GM23338 (cell line): ENCODE measurements around the gene NFIA. TPM values are rescaled to one million over a fixed set of nuclear protein-coding genes. Genes with fewer than 3 reads are reported as not detected.

Source experiments
- ATAC-seq: fragments of 200-7000 bp; cut with Tn5 transposase; 3 replicates; pipeline ENCODE4 v1.9.1; 2020
- DNase-seq: peaks from one replicate; pipeline ENCODE4 v3.0.0-alpha.2; 2015; ENCODE audit warnings: low spot score
- H2AFZ ChIP-seq: fragments of 200-600 bp; sonication (generic); 2 replicates; pipeline ENCODE4 v1.8.0; 2016; ENCODE audit warnings: antibody characterized with exemption, mild to moderate bottlenecking, moderate library complexity
- H3F3A ChIP-seq: fragments of 200-600 bp; sonication (generic); replicated peaks from 2 replicates; pipeline ENCODE4 v1.8.0; 2017; ENCODE audit warnings: antibody characterized with exemption, mixed run types, low read depth
- H3K27ac ChIP-seq: fragments of 200-600 bp; sonication (generic); 2 replicates; pipeline ENCODE4 v1.6.1; 2016; ENCODE audit warnings: low read depth
- H3K27me3 ChIP-seq: fragments of 200-600 bp; sonication (generic); 2 replicates; pipeline ENCODE4 v1.8.0; 2016; ENCODE audit warnings: mild to moderate bottlenecking, mixed run types, moderate library complexity; ENCODE audit not compliant: insufficient read depth
- H3K36me3 ChIP-seq: fragments of 200-600 bp; sonication (generic); 2 replicates; pipeline ENCODE4 v1.8.0; 2016; ENCODE audit warnings: mild to moderate bottlenecking; ENCODE audit not compliant: insufficient read depth
- H3K4me1 ChIP-seq: fragments of 200-600 bp; sonication (generic); 2 replicates; pipeline ENCODE4 v1.8.0; 2016; ENCODE audit warnings: mild to moderate bottlenecking, moderate library complexity; ENCODE audit not compliant: insufficient read depth
- H3K4me2 ChIP-seq: fragments of 200-600 bp; sonication (generic); 2 replicates; pipeline ENCODE4 v1.7.1; 2017; ENCODE audit warnings: mixed run types
- H3K4me3 ChIP-seq: fragments of 200-600 bp; sonication (generic); 2 replicates; pipeline ENCODE4 v1.6.1; 2016; ENCODE audit warnings: mixed run types
- H3K79me2 ChIP-seq: fragments of 200-600 bp; sonication (generic); replicated peaks from 2 replicates; pipeline ENCODE4 v1.8.0; 2017; ENCODE audit warnings: mild to moderate bottlenecking; ENCODE audit not compliant: insufficient read depth
- H3K9me2 ChIP-seq: fragments of 200-600 bp; sonication (generic); 2 replicates; pipeline ENCODE4 v1.8.0; 2017; ENCODE audit not compliant: insufficient read depth
- H4K20me1 ChIP-seq: fragments of 200-600 bp; sonication (generic); replicated peaks from 2 replicates; pipeline ENCODE4 v1.8.0; 2017; ENCODE audit warnings: mild to moderate bottlenecking; ENCODE audit not compliant: insufficient read depth
- H3K27ac Mint-ChIP-seq: 2 replicates; pipeline ENCODE4 v1.8.0; 2020; ENCODE audit warnings: inconsistent platforms, mild to moderate bottlenecking, moderate library complexity, mixed read lengths
- H3K27me3 Mint-ChIP-seq: 3 replicates; pipeline ENCODE4 v1.8.0; 2022; ENCODE audit warnings: low read depth, mild to moderate bottlenecking, moderate library complexity, mixed read lengths, inconsistent platforms; ENCODE audit not compliant: insufficient read depth, poor library complexity
- H3K36me3 Mint-ChIP-seq: 3 replicates; pipeline ENCODE4 v1.8.0; 2021; ENCODE audit warnings: low read depth, mild to moderate bottlenecking, inconsistent platforms, moderate library complexity, mixed read lengths
- H3K4me1 Mint-ChIP-seq: 3 replicates; pipeline ENCODE4 v1.8.0; 2020; ENCODE audit warnings: mild to moderate bottlenecking, inconsistent platforms, mixed read lengths
- H3K4me3 Mint-ChIP-seq: 3 replicates; pipeline ENCODE4 v1.8.0; 2021; ENCODE audit warnings: moderate library complexity, mild to moderate bottlenecking, inconsistent platforms, mixed read lengths
- H3K9me3 Mint-ChIP-seq: 3 replicates; pipeline ENCODE4 v1.8.0; 2020; ENCODE audit warnings: moderate library complexity, mild to moderate bottlenecking, inconsistent platforms, mixed read lengths
- CREB1 ChIP-seq: fragments of 250-450 bp; sonication (Bioruptor Pico); IDR thresholded peaks from 2 replicates; pipeline ENCODE4 v1.5.0; 2020; ENCODE audit warnings: low read depth, mild to moderate bottlenecking, moderate library complexity
- CTCF ChIP-seq, 2 experiments: fragments of 200-600 bp in 1 of 2; sonication (generic) in 1 of 2; conservative IDR thresholded peaks; 2 replicates each; pipeline versions ENCODE4 v1.5.1 to v1.6.1; 2016 to 2017; ENCODE audit warnings: antibody characterized with exemption in 2 of 2, low read depth in 2 of 2, mild to moderate bottlenecking in 2 of 2, moderate library complexity in 1 of 2
- ETS1 ChIP-seq: IDR thresholded peaks from 2 replicates; pipeline ENCODE4 v1.6.1; 2016; ENCODE audit warnings: antibody characterized with exemption
- EZH2 ChIP-seq: fragments of 200-600 bp; sonication (generic); IDR thresholded peaks from one replicate; pipeline ENCODE4 v1.8.0; 2017; ENCODE audit warnings: antibody characterized with exemption, mild to moderate bottlenecking, low read depth; ENCODE audit not compliant: unreplicated experiment
- JUNB ChIP-seq: IDR thresholded peaks from one replicate; pipeline ENCODE4 v1.6.1; 2016; ENCODE audit warnings: antibody characterized with exemption; ENCODE audit not compliant: unreplicated experiment
- NANOG ChIP-seq: IDR thresholded peaks from 2 replicates; pipeline ENCODE4 v1.6.1; 2016; ENCODE audit warnings: antibody characterized with exemption, borderline replicate concordance
- POLR2AphosphoS5 ChIP-seq: IDR thresholded peaks from 2 replicates; pipeline ENCODE4 v1.6.1; 2016; ENCODE audit warnings: antibody characterized with exemption, low read depth
- REST ChIP-seq: IDR thresholded peaks from one replicate; pipeline ENCODE4 v1.6.1; 2018; ENCODE audit warnings: antibody characterized with exemption; ENCODE audit not compliant: unreplicated experiment
- STAT1 ChIP-seq: IDR thresholded peaks from one replicate; pipeline ENCODE4 v1.6.1; 2016; ENCODE audit warnings: antibody characterized with exemption; ENCODE audit not compliant: unreplicated experiment
- ZNF114 ChIP-seq: fragments of 250-450 bp; sonication (Bioruptor Pico); IDR thresholded peaks from 2 replicates; pipeline ENCODE4 v1.5.0; 2020; ENCODE audit warnings: mild to moderate bottlenecking, moderate library complexity
- ZNF331 ChIP-seq: fragments of 250-450 bp; sonication (Bioruptor Pico); IDR thresholded peaks from 2 replicates; pipeline ENCODE4 v1.5.0; 2020; ENCODE audit warnings: low read depth, mild to moderate bottlenecking, moderate library complexity
- polyA plus RNA-seq: library from polyadenylated mRNA; unstranded; fragments of >200 nt; fragmentation: Nextera tagmentation; extraction: Ambion mirVana; gene quantifications from 2 replicates; pipeline ENCODE4 v1.2.1, GENCODE V29; 2016
- total RNA-seq: library from RNA; depleted of rRNA; stranded (reverse); fragments of >200 nt; shearing (Covaris generic); gene quantifications from 2 replicates; pipeline ENCODE4 v1.2.3, GENCODE V29; 2014

The NFIA gene
- total and polyA plus RNA-seq, 2 experiments from 2014 or later = 0.97 to 2.3 TPM

GRCh38 chr1:61301824-61302657 lies 219.7 kb downstream of the NFIA start:
- Mint-ChIP-seq H3K4me1 (peaks cover 32% of the 10 kb centered on the region), H3K4me3 (no peak overlapping the region), H3K9me3 (peaks cover 15% of the 10 kb centered on the region), H3K27ac (peak overlapping the region; percentile 39), H3K36me3 (peaks cover 17% of the 10 kb centered on the region), H3K27me3 (peaks cover 1% of the 10 kb centered on the region)
- Histone ChIP-seq H3K4me2 (peak overlapping the region; percentile 27), H3K4me1 (peaks cover 22% of the 10 kb centered on the region), H2AFZ (no peak overlapping the region), H3F3A (no peaks in the 10 kb centered on the region), H3K27me3 (no peaks in the 10 kb centered on the region), H3K27ac (peak overlapping the region; percentile 72), H4K20me1 (no peaks in the 10 kb centered on the region), H3K79me2 (no peaks in the 10 kb centered on the region), H3K4me3 (no peak overlapping the region), H3K9me2 (no peaks in the 10 kb centered on the region), H3K36me3 (no peaks in the 10 kb centered on the region)
- TF ChIP-seq POLR2AphosphoS5 (no peak), ZNF331 (CRISPR knock-in tag) (no peak), NANOG (no peak), STAT1 (no peak), EZH2 (no peak)
- DNase-seq (no peak), ATAC-seq (peak; percentile 42; the same call in 2 of the 3 replicates)

GRCh38 chr1:61307422-61308142 lies 225.2 kb downstream of the NFIA start:
- no peaks in the 10 kb centered on the region for H3K4me1 Mint-ChIP-seq
- TF ChIP-seq CTCF (conservative IDR thresholded peaks at IDR 0.05; ENCODE audit: low read depth in 2 of 2) (no peak), JUNB (no peak), ZNF331 (CRISPR knock-in tag) (no peak), ZNF114 (CRISPR knock-in tag) (no peak), REST (no peak), CREB1 (CRISPR knock-in tag) (no peak), EZH2 (no peak), POLR2AphosphoS5 (no peak), ETS1 (no peak), STAT1 (no peak)

More at GRCh38 chr1:61307422-61308142, 225.2 kb downstream of the NFIA start:
- Histone ChIP-seq H3K27me3 (no peaks in the 10 kb centered on the region), H4K20me1 (no peaks in the 10 kb centered on the region), H3K79me2 (no peaks in the 10 kb centered on the region), H3K4me3 (no peak overlapping the region), H3K9me2 (no peaks in the 10 kb centered on the region), H3K36me3 (no peaks in the 10 kb centered on the region), H3K27ac (no peak overlapping the region), H3K4me2 (no peak overlapping the region), H3F3A (no peaks in the 10 kb centered on the region), H2AFZ (no peak overlapping the region), H3K4me1 (no peaks in the 10 kb centered on the region)
- H3K9me3 Mint-ChIP-seq = no peaks in the 10 kb centered on the region
- DNase-seq (no peak), ATAC-seq (no peak)
- no peaks in the 10 kb centered on the region for H3K36me3 Mint-ChIP-seq
- H3K27ac Mint-ChIP-seq = no peak overlapping the region
- H3K27me3 Mint-ChIP-seq = no peaks in the 10 kb centered on the region
- H3K4me3 Mint-ChIP-seq = no peak overlapping the region
